ENCODE data around the gene ITPR2. TPM values are rescaled to one million over a fixed set of nuclear protein-coding genes. Genes with fewer than 3 reads are reported as not detected.

Gene ITPR2
- polyA plus RNA-seq, 1 of the 3 experiments (the other 2 are of a cell fraction) = 2.3 TPM

GRCh38 chr12:26360062-26360461 lies 472.9 kb downstream of the ITPR2 start:
- Histone ChIP-seq H3K9ac (no peak overlapping the region), H3K4me1 (ENCODE audit: control insufficient read depth in 1 of 2, insufficient read depth in 2 of 2, low read depth in 1 of 2, low read length in 1 of 2) (no peaks in the 10 kb centered on the region; a peak in 1 of 4 replicates), H3K4me2 (no peak overlapping the region), H2AFZ (ENCODE audit: low read depth) (no peak overlapping the region), H3K27ac (ENCODE audit: low read depth in 2 of 2, low read length in 1 of 2) (no peak overlapping the region), H3K79me2 (ENCODE audit: insufficient read depth) (no peaks in the 10 kb centered on the region), H3K9me2 (no peaks in the 10 kb centered on the region), H3K36me3 (replicated peaks in 1 of 2; ENCODE audit: control insufficient read depth in 1 of 2, insufficient read depth in 2 of 2, low read length in 1 of 2) (no peaks in the 10 kb centered on the region), H3K4me3 (ENCODE audit: low read depth in 2 of 2, low read length in 1 of 2) (no peak overlapping the region), H3K27me3 (ENCODE audit: insufficient read depth) (no peaks in the 10 kb centered on the region), H4K20me1 (ENCODE audit: insufficient read depth) (no peaks in the 10 kb centered on the region), H3K9me3 (no peaks in the 10 kb centered on the region), H3F3A (replicated peaks; ENCODE audit: insufficient read depth) (no peaks in the 10 kb centered on the region)
- POLR2A ChIA-PET = interaction anchor here (0.5 kb wide), 1 partner anchor 15 kb away, joined by 3 read pairs; no protein-coding TSS in a partner anchor
- WGBS (ENCODE audit: low lambda C conversion rate) = 91% methylated on average over 10 of the region's 10 CpGs
- CTCF ChIA-PET = interaction anchor here (0.6 kb wide), 1 partner anchor 587 kb away, joined by 3 read pairs; no protein-coding TSS in a partner anchor
- DNase-seq = no peak
- no peak for TF ChIP-seq FOXJ3 (CRISPR knock-in tag; IDR thresholded peaks at IDR 0.05)
- TF ChIP-seq, protein P1, sequence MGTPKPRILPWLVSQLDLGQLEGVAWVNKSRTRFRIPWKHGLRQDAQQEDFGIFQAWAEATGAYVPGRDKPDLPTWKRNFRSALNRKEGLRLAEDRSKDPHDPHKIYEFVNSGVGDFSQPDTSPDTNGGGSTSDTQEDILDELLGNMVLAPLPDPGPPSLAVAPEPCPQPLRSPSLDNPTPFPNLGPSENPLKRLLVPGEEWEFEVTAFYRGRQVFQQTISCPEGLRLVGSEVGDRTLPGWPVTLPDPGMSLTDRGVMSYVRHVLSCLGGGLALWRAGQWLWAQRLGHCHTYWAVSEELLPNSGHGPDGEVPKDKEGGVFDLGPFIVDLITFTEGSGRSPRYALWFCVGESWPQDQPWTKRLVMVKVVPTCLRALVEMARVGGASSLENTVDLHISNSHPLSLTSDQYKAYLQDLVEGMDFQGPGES (IDR thresholded peaks at IDR 0.05; ENCODE audit: low read depth, low read length) = no peak

- WGBS (ENCODE audit: low lambda C conversion rate) = 97% methylated on average over 5 of the region's 5 CpGs
- Histone ChIP-seq H3F3A (replicated peaks; ENCODE audit: insufficient read depth) (no peaks in the 10 kb centered on the region), H3K9me2 (no peaks in the 10 kb centered on the region), H4K20me1 (ENCODE audit: insufficient read depth) (no peaks in the 10 kb centered on the region), H3K9ac (no peak overlapping the region), H3K27me3 (ENCODE audit: insufficient read depth) (no peaks in the 10 kb centered on the region), H3K4me2 (no peak overlapping the region), H3K4me3 (ENCODE audit: low read depth in 2 of 2, low read length in 1 of 2) (no peak overlapping the region), H2AFZ (ENCODE audit: low read depth) (no peak overlapping the region), H3K79me2 (ENCODE audit: insufficient read depth) (no peaks in the 10 kb centered on the region), H3K36me3 (replicated peaks in 1 of 2; ENCODE audit: control insufficient read depth in 1 of 2, insufficient read depth in 2 of 2, low read length in 1 of 2) (no peaks in the 10 kb centered on the region), H3K4me1 (ENCODE audit: control insufficient read depth in 1 of 2, insufficient read depth in 2 of 2, low read depth in 1 of 2, low read length in 1 of 2) (no peaks in the 10 kb centered on the region; a peak in 1 of 4 replicates), H3K27ac (ENCODE audit: low read depth in 2 of 2, low read length in 1 of 2) (no peak overlapping the region), H3K9me3 (no peaks in the 10 kb centered on the region)
- no peak for DNase-seq
- CTCF ChIA-PET = interaction anchor here (0.6 to 1.1 kb wide), 2 partner anchors 292 to 587 kb away, joined by 3 read pairs; no protein-coding TSS in a partner anchor
- POLR2A ChIA-PET = no interaction called here
- no peak for TF ChIP-seq MEF2A (IDR thresholded peaks at IDR 0.05; ENCODE audit: borderline replicate concordance, low read depth)
- TF ChIP-seq RAD21 (IDR thresholded peaks at IDR 0.05; ENCODE audit: low read length) = no peak
- no peak for TF ChIP-seq EZH2phosphoT487 (IDR thresholded peaks at IDR 0.05; ENCODE audit: borderline replicate concordance, low read depth)
These were observed 473.4 kb downstream of the ITPR2 start for GRCh38 chr12:26359576-26359975.

GRCh38 chr12:26358651-26359050 lies 474.3 kb downstream of the ITPR2 start:
- CTCF ChIA-PET = interaction anchor here (1.1 kb wide), 1 partner anchor 293 kb away, joined by 3 read pairs; no protein-coding TSS in a partner anchor
- Histone ChIP-seq H3K36me3 (replicated peaks in 1 of 2; ENCODE audit: control insufficient read depth in 1 of 2, insufficient read depth in 2 of 2, low read length in 1 of 2) (no peaks in the 10 kb centered on the region), H3K9ac (no peak overlapping the region), H3K9me2 (no peaks in the 10 kb centered on the region), H3K4me1 (ENCODE audit: control insufficient read depth in 1 of 2, insufficient read depth in 2 of 2, low read depth in 1 of 2, low read length in 1 of 2) (no peaks in the 10 kb centered on the region; a peak in 1 of 4 replicates), H3F3A (replicated peaks; ENCODE audit: insufficient read depth) (no peaks in the 10 kb centered on the region), H3K27me3 (ENCODE audit: insufficient read depth) (no peaks in the 10 kb centered on the region), H4K20me1 (ENCODE audit: insufficient read depth) (no peaks in the 10 kb centered on the region), H3K4me2 (no peak overlapping the region), H3K9me3 (no peaks in the 10 kb centered on the region), H3K4me3 (ENCODE audit: low read depth in 2 of 2, low read length in 1 of 2) (no peak overlapping the region), H3K79me2 (ENCODE audit: insufficient read depth) (no peaks in the 10 kb centered on the region), H2AFZ (ENCODE audit: low read depth) (no peak overlapping the region), H3K27ac (ENCODE audit: low read depth in 2 of 2, low read length in 1 of 2) (no peak overlapping the region)
- DNase-seq = no peak
- TF ChIP-seq FOXM1 (IDR thresholded peaks at IDR 0.05; ENCODE audit: low read depth) (no peak), NFIC (IDR thresholded peaks at IDR 0.05; ENCODE audit: borderline replicate concordance) (no peak), SIN3A (IDR thresholded peaks at IDR 0.05; ENCODE audit: borderline replicate concordance, low read depth, low read length) (no peak), POLR2AphosphoS5 (IDR thresholded peaks at IDR 0.05; ENCODE audit: low read depth, low read length) (no peak), MXI1 (IDR thresholded peaks at IDR 0.05; ENCODE audit: low read depth, low read length) (no peak)
- POLR2A ChIA-PET = no interaction called here
